Osteoblast (primary cell): ENCODE measurements around the gene DYNLRB1. TPM values are rescaled to one million over a fixed set of nuclear protein-coding genes. Genes with fewer than 3 reads are reported as not detected.
A peak's percentile ranks its signal among the peaks of the same experiment; 100 is the strongest.
"Not testable (repeated sequence)": the region's sequence is repeated elsewhere in the genome, so short reads cannot be mapped to it uniquely, and the experiment has no call there.

Experiments used
- DNase-seq: peaks from one replicate; pipeline ENCODE4 v3.0.0; 2011; ENCODE audit warnings: low spot score, mixed read lengths; ENCODE audit not compliant: insufficient read length; ENCODE audit errors: missing footprints
- H2AFZ ChIP-seq: 2 replicates; pipeline ENCODE4 v1.6.0; 2011; ENCODE audit warnings: mild to moderate bottlenecking, low read length
- H3K27ac ChIP-seq: 2 replicates; pipeline ENCODE4 v1.5.1; 2011; ENCODE audit warnings: mild to moderate bottlenecking, low read depth, low read length, moderate library complexity
- H3K27me3 ChIP-seq: 2 replicates; pipeline ENCODE4 v1.6.0; 2012; ENCODE audit warnings: mild to moderate bottlenecking, control low read depth, inconsistent platforms, low read length, moderate library complexity; ENCODE audit not compliant: insufficient read depth
- H3K36me3 ChIP-seq: 2 replicates; pipeline ENCODE4 v1.5.1; 2011; ENCODE audit warnings: mild to moderate bottlenecking, low read length, control low read depth, moderate library complexity; ENCODE audit not compliant: insufficient read depth
- H3K4me1 ChIP-seq: 2 replicates; pipeline ENCODE4 v1.5.1; 2011; ENCODE audit warnings: mild to moderate bottlenecking, low read length, control low read depth, moderate library complexity; ENCODE audit not compliant: insufficient read depth
- H3K4me2 ChIP-seq: 2 replicates; pipeline ENCODE4 v1.6.0; 2011; ENCODE audit warnings: mild to moderate bottlenecking, low read length; ENCODE audit not compliant: insufficient read depth
- H3K4me3 ChIP-seq: fragments of 200-600 bp; sonication (generic); 3 replicates; pipeline ENCODE4 v1.5.1; 2012; ENCODE audit warnings: mild to moderate bottlenecking, low read length, inconsistent platforms; ENCODE audit not compliant: insufficient read depth
- H3K79me2 ChIP-seq: 2 replicates; pipeline ENCODE4 v1.6.0; 2012; ENCODE audit warnings: mild to moderate bottlenecking, low read length, control low read depth, inconsistent platforms; ENCODE audit not compliant: insufficient read depth
- H3K9me3 ChIP-seq: 2 replicates; pipeline ENCODE4 v1.5.1; 2011; ENCODE audit warnings: low read depth, low read length, control low read depth
- H4K20me1 ChIP-seq: 2 replicates; pipeline ENCODE4 v1.6.0; 2012; ENCODE audit warnings: mild to moderate bottlenecking, low read length, control low read depth; ENCODE audit not compliant: insufficient read depth
- total RNA-seq: library from RNA; depleted of rRNA; stranded (reverse); fragments of >200 nt; gene quantifications from 2 replicates; pipeline ENCODE4 v1.2.3, GENCODE V29; 2012
- TF ChIP-seq, protein P1 (sequence below): IDR thresholded peaks from 2 replicates; pipeline ENCODE4 v1.5.1; 2011; ENCODE audit warnings: mild to moderate bottlenecking, low read depth, low read length, moderate library complexity; ENCODE audit errors: extremely low read depth

Gene DYNLRB1
- total RNA-seq, 1 donor: 51.0 TPM

GRCh38 chr20:34473262-34473883 lies 42.8 kb upstream of the DYNLRB1 start:
- H2AFZ ChIP-seq: no peak overlapping the region
- H3K4me2 ChIP-seq: no peak overlapping the region
- H3K27ac ChIP-seq: peak overlapping the region; percentile 6
- peaks cover 32% of the 10 kb centered on the region for H3K36me3 ChIP-seq
- H3K4me3 ChIP-seq: no peak overlapping the region
- peak; percentile 90 for DNase-seq
- peaks cover 14% of the 10 kb centered on the region for H3K4me1 ChIP-seq
- H4K20me1 ChIP-seq: peaks cover 6% of the 10 kb centered on the region
- H3K9me3 ChIP-seq: no peaks in the 10 kb centered on the region
- TF ChIP-seq, protein P1, sequence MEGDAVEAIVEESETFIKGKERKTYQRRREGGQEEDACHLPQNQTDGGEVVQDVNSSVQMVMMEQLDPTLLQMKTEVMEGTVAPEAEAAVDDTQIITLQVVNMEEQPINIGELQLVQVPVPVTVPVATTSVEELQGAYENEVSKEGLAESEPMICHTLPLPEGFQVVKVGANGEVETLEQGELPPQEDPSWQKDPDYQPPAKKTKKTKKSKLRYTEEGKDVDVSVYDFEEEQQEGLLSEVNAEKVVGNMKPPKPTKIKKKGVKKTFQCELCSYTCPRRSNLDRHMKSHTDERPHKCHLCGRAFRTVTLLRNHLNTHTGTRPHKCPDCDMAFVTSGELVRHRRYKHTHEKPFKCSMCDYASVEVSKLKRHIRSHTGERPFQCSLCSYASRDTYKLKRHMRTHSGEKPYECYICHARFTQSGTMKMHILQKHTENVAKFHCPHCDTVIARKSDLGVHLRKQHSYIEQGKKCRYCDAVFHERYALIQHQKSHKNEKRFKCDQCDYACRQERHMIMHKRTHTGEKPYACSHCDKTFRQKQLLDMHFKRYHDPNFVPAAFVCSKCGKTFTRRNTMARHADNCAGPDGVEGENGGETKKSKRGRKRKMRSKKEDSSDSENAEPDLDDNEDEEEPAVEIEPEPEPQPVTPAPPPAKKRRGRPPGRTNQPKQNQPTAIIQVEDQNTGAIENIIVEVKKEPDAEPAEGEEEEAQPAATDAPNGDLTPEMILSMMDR: peak; percentile 40
- H3K27me3 ChIP-seq: no peaks in the 10 kb centered on the region
- H3K79me2 ChIP-seq: peaks cover 20% of the 10 kb centered on the region

DNA sequence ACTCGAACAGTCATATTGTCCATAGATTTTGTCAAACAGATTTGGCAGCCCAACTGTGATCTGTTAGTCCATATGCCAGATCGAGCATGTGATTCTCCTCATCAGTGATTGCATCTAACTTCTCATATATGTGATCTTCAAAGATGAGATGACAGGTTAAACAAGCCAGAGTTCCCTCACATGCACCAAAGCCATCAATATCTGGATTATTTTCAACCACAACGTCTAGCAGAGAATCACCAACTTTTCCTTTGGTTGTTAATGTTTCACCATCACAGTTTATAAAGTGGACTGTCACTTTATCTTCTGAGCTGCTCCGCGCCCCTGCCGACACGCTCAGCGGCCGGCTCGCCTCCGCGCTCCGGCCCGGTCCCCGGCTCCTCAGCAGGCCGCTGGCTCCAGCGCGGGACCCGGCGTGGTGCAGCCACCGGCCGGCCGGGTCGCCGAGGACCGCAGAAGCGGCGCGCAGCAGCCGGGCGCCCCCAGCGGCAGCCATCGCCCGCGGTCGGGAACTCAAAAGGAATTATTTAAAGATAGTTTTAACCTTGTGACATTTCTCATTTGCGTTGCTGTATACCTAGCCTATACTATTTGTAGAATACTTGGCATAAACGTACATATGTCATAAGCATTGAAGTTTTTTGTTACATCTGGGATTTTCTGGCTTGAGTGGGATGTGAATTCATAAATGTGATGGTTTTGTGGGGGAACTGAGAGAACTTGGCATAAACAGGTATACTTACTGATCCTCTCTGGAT lies 40.1 kb upstream of the DYNLRB1 start:
- H2AFZ ChIP-seq: no peak overlapping the region
- DNase-seq: peak; percentile 65

DNA sequence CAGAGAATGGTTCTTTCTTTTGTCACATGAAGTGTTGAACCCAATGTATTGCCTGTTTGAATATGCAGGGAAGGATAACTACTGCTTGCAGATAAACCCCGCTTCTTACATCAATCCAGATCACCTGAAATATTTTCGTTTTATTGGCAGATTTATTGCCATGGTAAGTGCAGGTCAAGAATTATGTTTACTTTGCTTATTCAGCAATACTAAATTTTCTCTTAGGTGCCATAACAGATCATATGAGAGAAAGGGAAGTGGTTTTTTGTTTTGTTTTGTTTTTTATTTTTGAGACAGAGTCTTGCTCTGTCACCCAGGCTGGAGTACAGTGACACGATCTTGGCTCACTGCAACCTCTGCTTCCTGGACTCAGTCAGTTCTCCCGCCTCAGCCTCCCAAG lies 36.6 kb upstream of the DYNLRB1 start:
- peaks cover 63% of the 10 kb centered on the region for H3K36me3 ChIP-seq
- H2AFZ ChIP-seq: no peak overlapping the region
- no peak overlapping the region for H3K4me2 ChIP-seq

More for the DNA sequence above, 40.1 kb upstream of the DYNLRB1 start:
- Histone ChIP-seq H4K20me1 (peaks cover 6% of the 10 kb centered on the region), H3K4me3 (no peak overlapping the region), H3K4me2 (peak overlapping the region; percentile 37), H3K79me2 (peaks cover 8% of the 10 kb centered on the region), H3K4me1 (peaks cover 14% of the 10 kb centered on the region), H3K27me3 (no peaks in the 10 kb centered on the region), H3K9me3 (no peaks in the 10 kb centered on the region), H3K36me3 (peaks cover 38% of the 10 kb centered on the region), H3K27ac (peak overlapping the region; percentile 24)
- TF ChIP-seq, protein P1: peak; percentile 57

DNA sequence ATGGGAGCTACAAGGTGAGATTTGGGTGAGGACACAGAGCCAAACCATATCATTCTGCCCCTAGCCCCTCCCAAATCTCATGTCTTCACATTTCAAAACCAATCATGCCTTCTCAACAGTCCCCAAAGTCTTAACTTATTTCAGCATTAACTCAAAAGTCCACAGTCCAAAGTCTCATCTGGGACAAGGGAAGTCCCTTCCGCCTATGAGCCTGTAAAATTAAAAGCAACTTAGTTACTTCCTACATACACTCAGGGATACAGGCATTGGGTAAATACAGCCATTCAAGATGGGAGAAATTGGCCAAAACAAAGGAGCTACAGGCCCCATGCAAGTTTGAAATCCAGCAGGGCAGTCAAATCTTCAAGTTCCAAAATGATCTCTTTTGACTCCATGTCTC lies 34.1 kb upstream of the DYNLRB1 start:
- H2AFZ ChIP-seq, H4K20me1 ChIP-seq, H3K9me3 ChIP-seq, H3K4me3 ChIP-seq, H3K27me3 ChIP-seq, H3K4me2 ChIP-seq, H3K27ac ChIP-seq, H3K4me1 ChIP-seq, DNase-seq: not testable (repeated sequence)
- peaks cover 13% of the 10 kb centered on the region for H3K79me2 ChIP-seq
- H3K36me3 ChIP-seq: peaks cover 70% of the 10 kb centered on the region

More for the DNA sequence above, 36.6 kb upstream of the DYNLRB1 start:
- H3K79me2 ChIP-seq: peaks cover 13% of the 10 kb centered on the region
- no peaks in the 10 kb centered on the region for H3K27me3 ChIP-seq
- H3K9me3 ChIP-seq: no peaks in the 10 kb centered on the region
- no peak overlapping the region for H3K4me3 ChIP-seq
- no peak overlapping the region for H3K27ac ChIP-seq
- TF ChIP-seq, protein P1: no peak
- peaks cover 5% of the 10 kb centered on the region for H3K4me1 ChIP-seq
- H4K20me1 ChIP-seq: no peaks in the 10 kb centered on the region
- DNase-seq: no peak

GRCh38 chr20:34483585-34484220 lies 32.5 kb upstream of the DYNLRB1 start:
- H3K4me1 ChIP-seq, H3K4me3 ChIP-seq, H4K20me1 ChIP-seq, DNase-seq, H2AFZ ChIP-seq, H3K9me3 ChIP-seq, H3K27me3 ChIP-seq, H3K4me2 ChIP-seq, H3K27ac ChIP-seq: not testable (repeated sequence)
- peaks cover 76% of the 10 kb centered on the region for H3K36me3 ChIP-seq
- H3K79me2 ChIP-seq: peaks cover 15% of the 10 kb centered on the region
